A673 (cell line): ENCODE data around the gene FAAP20. TPM values are rescaled to one million over a fixed set of nuclear protein-coding genes. Genes with fewer than 3 reads are reported as not detected.
A peak's percentile ranks its signal among the peaks of the same experiment; 100 is the strongest.

Experiments
- BruUV-seq: library from RNA; stranded (reverse); fragments of 400-500 nt; replicated peaks from 2 replicates; lab custom pipeline; 2021; lab: Mats Ljungman, UMichigan
- CTCF ChIA-PET: fragments of 300-600 bp; sonication (Branson Sonifier 250); formaldehyde crosslinking; loops from one replicate; lab custom pipeline; 2022; ENCODE audit warnings: antibody characterized with exemption; lab: Charles Lee
- POLR2A ChIA-PET: fragments of 300-600 bp; sonication (Branson Sonifier 250); formaldehyde crosslinking; loops from one replicate; lab custom pipeline; 2022; ENCODE audit warnings: antibody characterized with exemption; ENCODE audit not compliant: low non-redundant PET; lab: Charles Lee
- DNase-seq: peaks from one replicate; pipeline ENCODE4 v3.0.0-alpha.2; 2015; ENCODE audit warnings: low spot score
- H3K27ac ChIP-seq: fragments of 200-600 bp; sonication (generic); 2 replicates; pipeline ENCODE4 v1.5.1; 2016; ENCODE audit warnings: mixed run types, low read depth, mild to moderate bottlenecking, mixed read lengths, antibody characterized with exemption, low read length; ENCODE audit not compliant: poor library complexity, severe bottlenecking
- H3K27me3 ChIP-seq: fragments of 200-600 bp; sonication (generic); replicated peaks from 2 replicates; pipeline ENCODE4 v1.6.1; 2017; ENCODE audit warnings: mixed run types, low read depth, mild to moderate bottlenecking, mixed read lengths, antibody characterized with exemption, low read length; ENCODE audit not compliant: insufficient read depth, poor library complexity
- H3K36me3 ChIP-seq: fragments of 200-600 bp; sonication (generic); 2 replicates; pipeline ENCODE4 v1.6.1; 2016; ENCODE audit warnings: mixed run types, mild to moderate bottlenecking, mixed read lengths, antibody characterized with exemption, low read length; ENCODE audit not compliant: insufficient read depth, poor library complexity, severe bottlenecking
- H3K4me1 ChIP-seq: fragments of 200-600 bp; sonication (generic); 2 replicates; pipeline ENCODE4 v1.6.1; 2017; ENCODE audit warnings: mixed run types, mild to moderate bottlenecking, mixed read lengths, antibody characterized with exemption, low read length; ENCODE audit not compliant: insufficient read depth, poor library complexity, severe bottlenecking
- H3K4me3 ChIP-seq: fragments of 200-600 bp; sonication (generic); 2 replicates; pipeline ENCODE4 v1.5.1; 2016; ENCODE audit warnings: low read depth, mixed run types, mild to moderate bottlenecking, mixed read lengths, low read length; ENCODE audit not compliant: poor library complexity, severe bottlenecking
- H3K9me3 ChIP-seq: fragments of 200-600 bp; sonication (generic); 2 replicates; pipeline ENCODE4 v1.6.1; 2016; ENCODE audit warnings: mixed run types, low read depth, mild to moderate bottlenecking, mixed read lengths, antibody characterized with exemption, low read length; ENCODE audit not compliant: poor library complexity, severe bottlenecking
- CTCF ChIP-seq: fragments of 300-800, 200-600 bp; sonication (generic); conservative IDR thresholded peaks from 2 replicates; pipeline ENCODE4 v1.5.1; 2017; ENCODE audit warnings: low read depth, mild to moderate bottlenecking, antibody characterized with exemption, low read length, moderate library complexity, mixed read lengths
- EZH2 ChIP-seq: fragments of 200-600 bp; sonication (generic); IDR thresholded peaks from 2 replicates; pipeline ENCODE4 v1.6.1; 2017; ENCODE audit warnings: borderline replicate concordance, low read depth, mild to moderate bottlenecking, mixed read lengths, antibody characterized with exemption, low read length; ENCODE audit not compliant: poor library complexity, severe bottlenecking
- intact Hi-C: fragments of 100-400 bp; cut with micrococcal nuclease; formaldehyde crosslinking; loops from one replicate; pipeline ENCODE4 v1.10.0; 2022; ENCODE audit not compliant: unreplicated experiment
- total RNA-seq: library from RNA; stranded (reverse); gene quantifications from 2 replicates; pipeline ENCODE4 v1.2.3, GENCODE V29; 2021

Gene FAAP20
- total RNA-seq, 1 experiment from 2014 or later: 114 TPM

DNA sequence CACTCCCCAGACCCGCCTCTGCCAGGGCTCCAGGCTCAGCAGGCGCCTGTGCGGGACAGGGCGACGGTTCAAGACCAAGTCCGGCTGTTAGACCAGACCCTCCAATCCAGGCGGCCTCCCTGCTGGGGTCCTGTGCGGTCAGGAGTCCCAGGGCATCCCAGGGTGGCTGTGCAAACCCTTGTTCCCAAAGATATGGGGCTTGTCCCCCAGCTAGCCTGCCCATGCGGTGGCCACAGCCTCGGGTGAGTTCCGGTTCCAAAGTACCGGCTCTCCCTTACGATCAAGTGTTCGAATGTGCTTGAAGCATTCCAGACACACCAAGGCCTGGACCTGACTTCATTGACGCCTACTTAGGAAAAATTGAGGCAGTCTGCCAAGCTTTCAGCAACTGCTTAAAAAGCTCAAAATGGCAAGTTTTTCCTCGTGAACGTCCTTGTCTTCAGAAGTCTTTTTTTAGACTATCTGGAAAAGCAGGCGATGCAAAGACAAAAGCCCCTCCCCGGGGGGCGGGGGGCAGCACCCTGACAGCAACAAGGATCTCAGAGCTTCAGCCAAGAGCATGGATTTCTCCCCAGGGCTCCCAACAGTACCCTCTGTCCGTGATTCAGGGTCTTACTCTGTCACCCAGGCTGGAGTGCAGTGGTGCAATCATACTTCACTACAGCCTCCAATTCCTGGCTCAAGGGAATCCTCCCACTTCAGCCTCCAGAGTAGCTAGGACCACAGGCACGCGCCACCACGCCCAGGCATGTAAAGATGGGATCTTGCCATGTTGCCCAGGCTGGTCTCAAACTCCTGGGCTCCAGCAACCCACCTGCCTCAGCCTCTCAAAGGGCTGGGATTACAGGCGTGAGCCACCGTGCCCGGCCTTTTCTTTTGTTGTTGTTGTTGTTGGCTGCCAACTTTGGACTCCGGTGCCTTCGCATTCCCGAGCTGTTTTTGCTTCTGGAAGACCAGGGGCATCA is 2.3 kb downstream of the FAAP20 start:
- ChIA-PET POLR2A (interaction anchor here (0.6 to 0.9 kb wide), 2 partner anchors 21 to 984 kb away, joined by 5 to 17 read pairs; no protein-coding TSS in a partner anchor), CTCF (interaction anchor here (0.7 to 1.1 kb wide), 3 partner anchors 18 to 189 kb away, joined by 3 read pairs; no protein-coding TSS in a partner anchor)
- Histone ChIP-seq H3K9me3 (no peaks in the 10 kb centered on the region), H3K4me3 (peak overlapping the region; percentile 65), H3K36me3 (no peaks in the 10 kb centered on the region), H3K27ac (peak overlapping the region; percentile 80), H3K27me3 (no peaks in the 10 kb centered on the region), H3K4me1 (peaks cover 42% of the 10 kb centered on the region)
- BruUV-seq: no TSS peak
- no peak for TF ChIP-seq EZH2
- no peak for TF ChIP-seq CTCF
- intact Hi-C loops: loop anchor here (10.0 kb wide), 1 partner anchor 122 kb away; no protein-coding TSS in a partner anchor
- DNase-seq: peak; percentile 62

GRCh38 chr1:2190491-2190976 is 4.0 kb downstream of the FAAP20 start:
- CTCF ChIA-PET: interaction anchor here (1.0 kb wide), 1 partner anchor 16 kb away, joined by 4 read pairs; no protein-coding TSS in a partner anchor
- Histone ChIP-seq H3K4me3 (peak overlapping the region; percentile 52), H3K36me3 (peaks cover 4% of the 10 kb centered on the region), H3K9me3 (no peaks in the 10 kb centered on the region), H3K4me1 (peaks cover 40% of the 10 kb centered on the region), H3K27ac (peak overlapping the region; percentile 87), H3K27me3 (no peaks in the 10 kb centered on the region)
- POLR2A ChIA-PET: no interaction called here
- TF ChIP-seq CTCF (no peak), EZH2 (no peak)
- DNase-seq: no peak
- intact Hi-C loops: loop anchor here (10.0 kb wide), 1 partner anchor 124 kb away; no protein-coding TSS in a partner anchor
- no TSS peak for BruUV-seq
